GM21447 (cell line): ENCODE data around the gene USHBP1.

Experiments used
- ATAC-seq: cut with Tn5 transposase; IDR thresholded peaks from one replicate; pipeline ENCODE4 v1.9.1; 2021; ENCODE audit not compliant: unreplicated experiment

The USHBP1 gene, protein sequence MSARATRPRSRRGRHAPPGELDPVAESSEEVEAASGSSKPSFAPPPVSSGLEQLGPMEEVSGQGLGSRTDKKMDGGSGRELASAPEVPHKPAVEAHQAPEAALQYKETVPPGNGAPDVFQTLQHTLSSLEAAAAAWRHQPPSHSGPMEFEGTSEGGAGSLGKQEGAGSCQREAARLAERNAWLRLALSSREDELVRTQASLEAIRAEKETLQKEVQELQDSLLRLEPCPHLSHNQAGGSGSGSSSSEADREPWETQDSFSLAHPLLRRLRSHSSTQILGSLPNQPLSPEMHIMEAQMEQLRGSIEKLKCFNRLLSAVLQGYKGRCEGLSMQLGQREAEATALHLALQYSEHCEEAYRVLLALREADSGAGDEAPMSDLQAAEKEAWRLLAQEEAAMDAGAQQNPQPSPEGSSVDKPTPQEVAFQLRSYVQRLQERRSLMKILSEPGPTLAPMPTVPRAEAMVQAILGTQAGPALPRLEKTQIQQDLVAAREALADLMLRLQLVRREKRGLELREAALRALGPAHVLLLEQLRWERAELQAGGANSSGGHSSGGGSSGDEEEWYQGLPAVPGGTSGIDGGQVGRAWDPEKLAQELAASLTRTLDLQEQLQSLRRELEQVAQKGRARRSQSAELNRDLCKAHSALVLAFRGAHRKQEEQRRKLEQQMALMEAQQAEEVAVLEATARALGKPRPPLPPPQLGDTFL

DNA sequence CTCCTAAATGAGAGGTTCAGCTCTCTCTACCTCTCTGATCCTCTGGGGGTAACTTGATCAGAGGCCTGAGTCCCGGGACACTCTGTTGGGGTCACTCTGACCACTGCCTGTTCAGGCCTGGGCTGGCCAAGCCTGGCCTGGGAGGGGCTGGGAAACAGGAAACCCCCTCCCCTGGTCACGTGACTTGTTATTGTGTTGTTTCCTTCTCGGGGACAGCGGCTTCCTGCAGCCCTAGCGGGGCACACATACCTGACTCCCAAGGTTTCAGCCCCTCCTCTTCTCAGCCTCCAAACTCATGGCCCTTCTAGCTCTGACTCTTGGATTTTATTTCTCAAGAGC is at the start of gene USHBP1:
TSS of gene USHBP1 (minus strand) at position 105 of the 339 bp plus-strand sequence. CDS start 446 bp downstream, outside the sequence.
- ATAC-seq: no peak

DNA sequence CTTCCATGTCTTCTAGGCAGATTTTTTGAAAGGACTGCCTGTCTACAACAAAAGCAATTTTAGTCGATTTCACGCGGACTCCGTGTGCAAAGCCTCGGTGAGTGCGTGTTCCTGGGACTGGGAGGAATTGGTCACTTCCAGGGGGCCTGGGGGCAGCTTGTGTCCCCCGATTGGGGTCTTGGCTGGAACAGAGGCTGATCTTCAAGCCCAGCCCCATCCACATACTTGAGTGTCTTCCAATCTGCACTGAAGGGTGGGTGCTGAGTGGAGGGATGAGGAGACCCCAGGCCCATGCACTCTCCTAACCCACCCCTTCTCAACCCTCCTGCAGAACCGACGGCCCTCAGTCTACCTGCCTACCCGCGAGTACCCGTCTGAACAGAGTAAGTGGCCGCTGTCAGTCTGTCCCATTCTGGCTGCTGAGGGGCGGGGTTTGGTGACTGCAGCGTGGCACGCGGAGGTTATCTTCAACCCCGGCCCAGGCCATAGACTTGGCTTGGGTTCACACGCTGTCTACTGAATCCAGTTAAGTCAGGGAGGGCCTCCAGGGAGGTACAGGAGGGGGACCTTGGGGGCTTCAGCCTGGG is 49.6 kb upstream of the USHBP1 start:
- ATAC-seq: no peak

DNA sequence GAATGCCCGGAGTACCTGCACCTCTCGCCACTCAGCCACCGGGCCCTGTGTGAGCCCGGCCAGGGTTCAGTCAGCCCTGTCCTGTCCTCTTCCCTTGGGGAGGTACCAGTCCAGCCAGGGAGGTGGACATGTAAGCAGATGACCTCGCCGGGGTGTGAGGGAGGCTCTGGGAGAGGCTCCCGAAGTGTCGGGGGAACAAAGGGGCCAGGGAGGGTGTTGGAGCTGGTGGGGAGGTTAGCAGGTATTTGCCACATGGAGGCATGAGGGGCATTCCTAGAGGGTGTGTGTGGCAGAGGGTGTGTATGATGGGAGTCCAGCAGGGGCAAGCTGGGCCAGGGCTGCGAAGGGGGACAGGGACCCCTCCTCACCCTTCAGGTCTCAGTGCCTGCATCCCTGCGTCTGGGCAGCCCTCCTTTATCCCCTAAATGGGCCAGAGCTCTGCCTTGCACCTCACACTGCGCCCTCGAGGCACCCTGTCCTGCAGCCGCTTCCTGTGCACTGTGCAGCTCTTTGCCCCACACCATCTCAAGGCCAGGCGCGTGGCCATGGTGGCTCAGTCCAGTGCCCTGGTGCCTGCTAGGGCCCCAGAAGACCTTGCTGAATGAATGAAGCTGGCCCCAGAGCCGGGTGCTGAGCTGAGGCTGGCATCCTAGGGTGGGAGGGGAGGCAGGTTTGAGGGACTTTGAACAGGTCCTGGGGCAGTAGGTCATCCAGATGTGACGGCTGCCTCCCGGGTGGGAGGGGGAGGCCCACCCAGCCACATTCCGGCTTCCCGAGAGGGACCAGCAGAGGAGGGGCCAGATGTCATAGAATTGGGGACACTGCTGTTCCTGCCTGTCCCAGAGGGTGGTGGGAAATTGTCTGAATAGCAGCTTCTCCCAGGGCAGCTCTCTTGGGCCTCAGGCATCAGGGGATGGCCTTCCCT is 47.9 kb upstream of the USHBP1 start:
- no peak for ATAC-seq

DNA sequence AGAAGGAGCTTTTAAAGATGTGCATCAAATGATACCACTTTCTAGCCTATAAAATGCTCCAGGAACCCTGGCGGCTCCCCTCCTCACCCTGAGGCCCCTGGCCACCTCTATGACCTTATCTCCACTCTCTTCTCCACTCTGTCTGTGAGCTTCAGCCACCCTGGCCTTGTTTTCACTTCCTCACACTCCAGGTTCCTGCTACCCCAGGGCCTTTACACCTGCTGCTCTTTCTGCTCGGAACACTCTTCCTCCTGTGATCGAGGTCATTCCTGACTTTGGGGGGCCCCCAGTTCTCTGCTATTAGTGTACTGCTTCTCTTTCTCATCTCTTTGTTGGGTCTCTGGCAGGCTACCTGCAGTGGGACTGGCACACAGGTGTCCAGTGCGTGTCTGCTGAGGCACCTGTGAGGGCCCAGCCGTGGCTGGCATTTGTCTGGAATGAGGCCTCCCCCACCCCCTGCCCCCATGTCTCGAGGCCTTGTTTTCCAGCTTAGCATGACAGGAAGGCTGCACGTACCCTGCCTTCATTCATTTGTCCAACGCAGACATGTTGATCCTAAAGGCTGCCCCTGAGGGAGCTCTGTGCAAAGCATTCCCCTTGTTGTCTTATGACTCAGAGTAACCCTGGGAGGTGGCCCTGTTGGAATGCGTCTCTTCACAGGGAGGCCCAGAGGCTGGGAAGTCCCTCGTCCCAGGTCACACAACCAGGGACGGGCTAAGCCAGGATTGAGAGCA is 47.1 kb upstream of the USHBP1 start:
- ATAC-seq: no peak

DNA sequence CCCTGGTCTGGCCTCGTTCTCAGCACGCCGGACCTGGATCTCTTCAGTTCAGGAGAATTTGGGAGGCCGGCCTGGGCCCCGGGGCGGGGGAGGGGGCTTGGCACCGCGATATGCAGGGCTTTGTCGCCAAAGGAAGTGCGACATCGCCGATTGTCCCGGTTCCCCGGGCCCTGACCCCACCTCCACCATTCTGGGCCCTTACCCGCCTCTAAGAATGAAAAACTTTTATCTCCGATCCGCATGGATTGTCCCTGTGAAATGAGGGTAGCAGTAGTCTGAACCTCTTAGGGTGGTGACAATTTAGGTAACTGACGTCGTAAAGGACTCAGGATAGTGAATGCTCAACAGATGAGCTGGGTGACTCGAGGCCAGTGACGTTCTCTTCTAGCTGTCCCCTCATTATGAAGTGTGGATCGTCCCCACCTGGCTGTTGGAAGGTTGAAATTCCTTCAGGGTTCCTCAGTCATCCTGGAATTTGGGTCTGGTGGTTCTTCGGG is 45.5 kb upstream of the USHBP1 start:
- no peak for ATAC-seq

DNA sequence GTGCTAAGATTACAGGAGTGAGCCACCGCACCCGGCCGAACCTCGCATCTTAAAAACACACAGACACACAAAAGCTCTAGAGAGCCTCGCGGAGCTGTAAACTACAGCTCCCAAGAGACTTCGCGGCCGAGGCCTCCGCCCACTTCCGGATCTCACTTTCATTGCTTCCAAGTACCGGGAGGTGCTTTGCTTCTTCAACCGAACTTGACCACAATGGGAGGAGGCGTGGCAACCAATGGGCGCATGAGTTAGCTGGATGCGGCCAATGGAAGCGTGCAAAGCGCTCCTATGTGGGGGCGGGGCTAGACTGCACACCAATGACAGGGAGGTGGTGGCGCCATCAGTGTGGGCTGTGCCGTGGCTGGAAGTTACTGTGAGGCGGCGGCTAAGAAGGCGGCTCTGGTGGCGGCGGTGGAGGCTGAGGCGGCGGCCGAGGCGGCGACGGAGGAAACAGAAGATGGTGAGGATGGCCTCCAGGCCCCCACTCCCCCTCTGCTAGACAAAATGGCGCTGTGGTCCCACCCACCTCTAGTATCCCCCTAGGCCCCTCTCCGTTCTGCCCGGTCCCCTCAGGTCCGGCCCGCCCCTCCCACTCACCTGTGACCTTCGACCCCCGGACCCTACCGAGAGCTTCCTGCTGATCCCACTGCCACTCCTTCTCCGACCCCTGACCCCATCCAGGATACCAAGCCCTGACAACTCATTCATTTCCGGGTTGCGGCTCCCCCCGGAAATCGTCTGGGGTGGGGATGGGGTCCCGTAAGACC is 44.8 kb upstream of the USHBP1 start, which contains the start of gene DDA1:
TSS of gene DDA1 (plus strand) at position 366 of the 767 bp plus-strand sequence. CDS start at position 458, 92 bp downstream.
- ATAC-seq: peak; percentile 64

DNA sequence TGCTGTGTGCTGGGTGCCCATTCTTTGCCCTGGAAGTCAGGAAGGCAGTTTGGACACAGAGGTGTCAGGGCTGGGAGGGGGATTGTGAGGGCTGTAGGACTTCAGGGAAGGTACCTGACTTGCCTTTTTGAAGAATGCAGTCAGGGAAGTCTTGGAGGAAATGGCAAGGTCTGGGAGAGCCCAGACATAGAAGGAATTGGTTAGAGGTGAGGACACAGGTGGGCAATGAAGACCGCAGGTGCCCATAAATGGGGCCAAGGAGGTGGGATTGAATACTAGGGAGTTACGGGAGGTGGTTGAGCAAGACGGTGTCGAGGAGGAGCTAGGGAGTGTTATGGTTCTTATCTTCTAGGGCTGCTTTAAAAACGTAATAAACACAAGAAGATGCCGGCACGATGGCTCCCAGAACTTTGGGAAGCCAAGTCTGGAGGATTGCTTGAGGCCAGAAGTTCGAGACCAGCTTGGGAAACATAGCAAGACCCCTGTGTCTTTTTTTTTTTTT is 43.4 kb upstream of the USHBP1 start:
- no peak for ATAC-seq

DNA sequence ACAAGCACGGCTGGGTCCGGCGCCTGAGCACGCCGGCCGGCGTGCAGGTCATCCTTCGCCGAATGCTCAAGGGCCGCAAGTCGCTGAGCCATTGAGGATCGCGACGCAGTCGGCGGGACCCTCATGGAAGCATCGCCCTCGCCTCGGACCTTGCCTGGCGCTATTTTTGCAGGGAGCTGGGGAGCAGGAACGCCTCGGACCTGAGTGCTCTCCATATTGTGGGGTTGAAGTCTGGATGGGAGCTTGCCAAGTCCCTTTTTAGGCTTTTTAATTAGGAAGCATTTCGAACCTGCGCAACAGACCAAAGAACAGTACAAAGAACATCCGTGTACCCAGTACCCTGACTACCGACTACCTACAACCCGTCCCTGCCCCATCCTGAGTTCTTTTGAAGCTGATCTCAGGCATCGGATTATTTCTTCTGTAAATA is 41.8 kb upstream of the USHBP1 start:
- ATAC-seq: no peak

DNA sequence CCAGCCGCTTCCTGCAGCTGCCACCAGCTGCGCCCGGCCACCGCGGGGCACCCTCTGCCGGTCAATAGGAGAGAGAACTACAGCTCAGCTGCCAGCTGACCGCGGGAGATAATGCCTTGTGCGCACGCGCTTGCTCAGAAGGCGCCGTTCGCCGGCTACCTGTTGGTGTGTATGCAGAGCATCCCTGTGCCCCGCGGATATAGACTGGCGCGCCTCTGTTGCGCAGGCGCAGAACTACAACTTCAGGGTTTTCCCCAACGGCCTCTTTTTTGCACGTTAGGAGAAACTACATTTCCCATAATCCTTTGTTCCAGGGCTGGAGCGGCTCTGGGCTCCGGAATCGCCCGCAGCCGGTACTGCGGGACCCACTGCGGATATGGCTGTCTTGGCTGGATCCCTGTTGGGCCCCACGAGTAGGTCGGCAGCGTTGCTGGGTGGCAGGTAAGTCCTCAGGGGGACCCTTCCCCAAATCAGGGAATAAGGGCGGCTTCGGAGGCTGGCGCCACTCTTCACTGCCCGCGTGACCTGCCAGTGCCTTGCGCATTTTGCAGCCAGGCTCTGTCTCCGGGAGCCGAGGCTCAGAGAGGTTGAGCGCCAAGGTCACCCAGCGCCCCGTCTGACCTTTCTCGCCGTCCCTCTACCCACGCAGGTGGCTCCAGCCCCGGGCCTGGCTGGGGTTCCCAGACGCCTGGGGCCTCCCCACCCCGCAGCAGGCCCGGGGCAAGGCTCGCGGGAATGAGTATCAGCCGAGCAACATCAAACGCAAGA is 41.2 kb upstream of the USHBP1 start, which contains the start of gene MRPL34:
TSS of gene MRPL34 (plus strand) at position 356 of the 768 bp plus-strand sequence. CDS start at position 377, 21 bp downstream.
- ATAC-seq: peak; percentile 57

DNA sequence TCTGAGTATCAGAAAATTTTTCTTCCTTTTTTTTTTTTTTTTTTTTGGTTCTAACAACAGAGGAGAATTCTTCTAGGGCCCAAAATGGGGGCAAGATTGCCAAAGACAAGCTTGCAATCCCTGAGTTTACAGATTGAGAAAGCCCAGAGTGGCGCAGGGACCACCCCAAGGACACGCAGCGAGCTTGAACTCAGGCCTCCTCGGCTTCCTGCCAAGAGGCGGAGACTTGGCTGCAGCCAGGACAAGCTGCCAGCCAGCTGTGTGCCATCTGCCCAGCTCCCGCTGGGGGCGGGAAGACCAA is 40.6 kb upstream of the USHBP1 start:
- no peak for ATAC-seq

DNA sequence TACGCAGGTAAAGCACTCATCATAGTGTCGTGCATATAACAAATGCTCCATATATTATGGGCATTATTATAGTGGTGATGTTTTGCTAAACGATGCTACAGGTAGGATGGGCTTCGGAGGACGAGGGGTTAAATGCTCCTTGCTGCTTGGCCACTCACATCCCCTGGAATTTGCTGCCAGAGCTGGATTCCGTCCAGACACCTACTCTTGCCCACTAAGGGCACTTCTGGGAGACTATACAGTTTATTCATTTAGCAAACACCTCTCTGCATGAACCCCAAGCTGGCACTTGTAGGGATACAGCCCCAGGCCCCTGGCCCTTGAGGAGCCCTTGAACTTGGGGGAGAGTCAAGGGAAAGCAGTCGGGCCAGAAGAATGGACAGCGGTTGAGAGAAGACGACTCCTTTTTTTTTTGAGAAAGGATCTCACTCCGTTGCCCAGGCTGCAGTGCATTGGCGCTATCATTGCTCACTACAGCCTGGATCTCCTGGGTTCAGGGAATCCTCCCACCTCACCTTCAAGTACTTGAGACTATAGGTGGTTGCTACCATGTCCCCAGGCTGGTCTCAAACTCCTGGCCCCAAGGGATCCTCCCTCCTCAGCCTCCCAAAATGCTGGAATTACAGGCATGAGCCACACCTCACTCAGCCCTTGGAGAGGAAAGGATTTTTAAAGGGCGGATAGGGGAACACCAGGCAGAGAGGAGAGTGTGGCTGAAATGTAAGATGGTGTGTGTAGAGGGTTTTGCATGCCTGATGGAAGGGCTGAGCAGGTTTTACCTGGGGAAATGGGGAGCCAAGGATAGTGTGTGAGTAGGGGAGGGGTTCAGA is 40.1 kb upstream of the USHBP1 start:
- no peak for ATAC-seq

DNA sequence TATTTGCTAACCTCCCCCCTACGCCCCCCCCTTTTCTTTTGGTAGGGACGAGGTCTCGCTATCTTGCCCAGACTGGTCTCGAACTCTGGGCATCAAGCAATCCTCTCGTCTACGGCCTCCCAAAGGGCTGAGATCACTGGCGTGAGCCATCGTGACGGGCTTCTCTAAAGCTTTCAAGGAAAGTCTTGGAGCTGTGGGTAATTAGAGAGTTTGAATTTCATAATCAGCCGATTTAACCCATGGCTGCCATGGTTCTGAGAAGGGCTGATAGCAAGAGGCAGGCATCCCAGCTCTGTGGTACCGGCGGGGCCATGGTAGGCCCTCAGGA is 39.4 kb upstream of the USHBP1 start:
- ATAC-seq: no peak

DNA sequence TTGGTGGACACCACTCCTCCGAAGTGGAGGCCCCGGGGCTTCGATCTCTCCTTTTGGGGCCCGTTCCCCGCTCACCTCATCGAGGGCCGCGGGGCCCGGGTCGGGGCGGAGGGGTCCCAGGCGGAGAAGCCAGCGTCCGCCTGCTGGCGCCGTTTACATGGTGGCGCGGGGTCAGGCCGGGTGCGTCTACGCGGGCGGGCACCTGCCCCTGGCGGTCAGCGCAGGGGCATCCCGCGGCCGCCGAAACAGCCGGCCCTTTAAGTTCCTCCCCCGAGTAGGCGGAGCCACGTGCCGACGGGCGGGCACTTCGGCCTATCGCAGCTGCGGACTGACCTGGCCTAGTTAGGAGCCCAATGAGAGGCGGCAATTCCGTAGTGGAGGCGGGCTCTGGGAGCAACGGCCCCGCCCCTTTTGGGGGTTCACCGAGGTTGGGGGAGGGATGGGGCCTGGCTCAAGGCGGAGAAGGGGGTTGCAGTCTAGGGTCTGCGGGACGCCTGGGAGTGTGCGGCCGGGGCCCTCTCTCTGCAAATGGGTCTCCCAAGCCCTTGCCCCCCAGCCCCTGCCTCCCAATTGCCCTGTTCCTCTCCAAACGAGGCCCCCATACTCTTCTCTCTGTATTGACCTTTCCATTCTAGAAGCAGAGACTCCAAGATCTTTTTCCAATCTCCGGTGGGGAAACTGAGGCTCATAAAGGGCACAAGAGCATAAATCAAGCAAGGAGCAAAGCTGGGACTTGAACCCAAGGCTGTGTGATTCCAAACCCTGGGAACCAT is 38.8 kb upstream of the USHBP1 start, which contains the start of gene ABHD8:
TSS of gene ABHD8 (minus strand) at position 259 of the 773 bp plus-strand sequence. CDS start 1,809 bp downstream, outside the sequence.
- ATAC-seq: peak; percentile 60

DNA sequence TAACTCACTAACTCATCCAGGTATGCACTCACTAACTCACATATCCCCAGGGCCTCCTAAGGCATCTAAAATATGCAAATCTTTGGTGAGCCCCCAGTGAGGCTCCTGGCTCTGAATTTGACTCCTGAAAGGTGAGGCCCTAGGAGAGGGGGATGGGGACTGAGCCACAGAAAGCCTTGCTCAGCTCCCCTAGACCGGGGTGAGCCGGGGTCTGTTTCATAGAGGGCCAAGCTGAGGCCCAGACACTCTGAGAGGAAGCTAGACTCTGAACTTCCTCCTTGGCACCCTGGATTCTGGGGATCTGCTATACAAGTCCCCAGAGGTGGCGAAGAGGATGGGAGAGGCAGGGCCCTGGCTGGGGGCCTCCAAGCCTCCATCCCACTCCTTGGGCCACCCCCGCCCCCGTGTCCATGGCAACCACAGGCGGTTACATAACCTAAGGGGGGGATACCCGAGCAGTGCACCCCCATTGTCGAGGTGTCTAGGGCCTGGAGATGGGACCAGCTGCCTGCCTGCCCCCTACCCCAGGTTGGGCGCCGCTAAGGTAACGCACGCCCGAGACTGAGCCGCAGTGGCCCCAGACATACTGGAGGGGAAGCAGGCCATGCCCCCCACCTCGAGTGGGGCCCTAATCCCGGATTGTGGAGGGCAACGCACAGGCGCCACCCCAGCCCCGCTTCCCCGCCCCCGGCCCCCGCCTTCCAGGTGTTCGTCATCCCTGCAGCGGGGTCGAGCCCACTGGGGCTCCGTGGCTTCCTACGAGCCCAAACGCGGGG is 38.0 kb upstream of the USHBP1 start:
- ATAC-seq: no peak

DNA sequence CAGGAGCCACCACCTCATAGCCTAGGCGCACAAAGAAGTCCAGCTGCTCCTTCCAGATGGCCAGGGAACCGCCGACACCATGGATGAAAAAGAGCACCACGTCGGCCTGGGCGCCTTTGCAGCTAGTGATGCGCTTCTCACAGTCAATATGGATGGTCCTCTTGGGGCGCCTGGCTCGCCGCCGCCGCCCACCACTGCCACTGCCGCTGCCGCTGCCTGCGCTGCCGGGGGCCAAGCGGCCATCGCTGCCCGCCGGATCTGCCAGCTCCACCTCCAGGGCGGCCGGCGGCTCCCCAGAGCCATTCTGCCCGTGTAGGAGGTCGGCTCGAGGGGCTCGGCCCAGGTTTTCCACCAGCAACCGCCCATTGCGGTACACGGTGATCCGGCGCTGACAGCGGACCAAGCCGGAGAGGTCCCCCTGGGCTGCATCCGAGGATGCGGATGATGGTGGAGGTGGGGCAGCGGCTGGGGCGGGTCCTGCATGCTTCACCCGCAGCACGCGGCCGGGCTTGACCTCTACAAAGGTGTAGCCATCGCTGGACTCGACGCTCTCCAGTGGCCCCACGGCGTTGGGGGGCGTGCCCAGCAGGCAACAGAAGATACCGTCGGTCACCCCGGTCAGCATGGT is 36.6 kb upstream of the USHBP1 start:
- no peak for ATAC-seq
